MM.1S (cell line): ENCODE data around the gene ZNRF1.

ENCODE experiments used
- DNase-seq: peaks from one replicate; pipeline ENCODE4 v3.0.0-alpha.2; 2015
- H2AFZ ChIP-seq: fragments of 300-600 bp; sonication (generic); 2 replicates; pipeline ENCODE4 v1.6.0; 2016; ENCODE audit warnings: antibody characterized with exemption, low read length
- H3F3A ChIP-seq: fragments of 300-600 bp; sonication (generic); 2 replicates; pipeline ENCODE4 v1.6.1; 2016; ENCODE audit warnings: mild to moderate bottlenecking, antibody characterized with exemption, low read length, moderate library complexity, mixed read lengths; ENCODE audit not compliant: insufficient read depth
- H3K27ac ChIP-seq: fragments of 300-600 bp; sonication (generic); 2 replicates; pipeline ENCODE4 v1.5.1; 2016; ENCODE audit warnings: mild to moderate bottlenecking, low read length
- H3K27me3 ChIP-seq: fragments of 300-600 bp; sonication (generic); replicated peaks from 2 replicates; pipeline ENCODE4 v1.6.0; 2016; ENCODE audit warnings: low read length; ENCODE audit not compliant: insufficient read depth
- H3K36me3 ChIP-seq: fragments of 300-600 bp; sonication (generic); replicated peaks from 2 replicates; pipeline ENCODE4 v1.6.1; 2016; ENCODE audit warnings: mild to moderate bottlenecking, low read length, mixed read lengths; ENCODE audit not compliant: insufficient read depth
- H3K4me1 ChIP-seq: fragments of 300-600 bp; sonication (generic); 2 replicates; pipeline ENCODE4 v1.6.1; 2016; ENCODE audit warnings: low read length, mixed read lengths
- H3K4me2 ChIP-seq: fragments of 300-600 bp; sonication (generic); 2 replicates; pipeline ENCODE4 v1.6.0; 2016; ENCODE audit warnings: low read depth, low read length
- H3K4me3 ChIP-seq: fragments of 300-600 bp; sonication (generic); 2 replicates; pipeline ENCODE4 v1.5.1; 2016; ENCODE audit warnings: low read length, mixed read lengths
- H3K79me2 ChIP-seq: fragments of 300-600 bp; sonication (generic); 2 replicates; pipeline ENCODE4 v1.6.1; 2016; ENCODE audit warnings: mixed run types, low read length, mixed read lengths
- H3K9ac ChIP-seq: fragments of 300-600 bp; sonication (generic); 2 replicates; pipeline ENCODE4 v1.6.1; 2016; ENCODE audit warnings: low read length, mixed read lengths
- H3K9me2 ChIP-seq: fragments of 300-600 bp; sonication (generic); replicated peaks from 2 replicates; pipeline ENCODE4 v1.6.1; 2016; ENCODE audit warnings: mild to moderate bottlenecking, low read length, mixed read lengths; ENCODE audit not compliant: insufficient read depth
- H3K9me3 ChIP-seq: fragments of 300-600 bp; sonication (generic); replicated peaks from 2 replicates; pipeline ENCODE4 v1.6.1; 2016; ENCODE audit warnings: mild to moderate bottlenecking, low read length, mixed read lengths; ENCODE audit not compliant: insufficient read depth
- H4K20me1 ChIP-seq: fragments of 300-600 bp; sonication (generic); 2 replicates; pipeline ENCODE4 v1.6.1; 2016; ENCODE audit warnings: mild to moderate bottlenecking, low read length, moderate library complexity, mixed read lengths; ENCODE audit not compliant: insufficient read depth
- CTCF ChIP-seq: fragments of 300-600 bp; sonication (generic); IDR thresholded peaks from 2 replicates; pipeline ENCODE4 v1.5.1; 2016; ENCODE audit warnings: antibody characterized with exemption, low read length, mixed read lengths
- EZH2 ChIP-seq: fragments of 300-600 bp; sonication (generic); optimal IDR thresholded peaks from 2 replicates; pipeline ENCODE3; 2017; ENCODE audit warnings: low read depth, mild to moderate bottlenecking, antibody characterized with exemption, low read length, mixed read lengths
- EZH2phosphoT487 ChIP-seq: fragments of 300-600 bp; sonication (generic); IDR thresholded peaks from 2 replicates; pipeline ENCODE4 v1.6.1; 2018; ENCODE audit warnings: antibody characterized with exemption, low read length

The ZNRF1 gene

DNA sequence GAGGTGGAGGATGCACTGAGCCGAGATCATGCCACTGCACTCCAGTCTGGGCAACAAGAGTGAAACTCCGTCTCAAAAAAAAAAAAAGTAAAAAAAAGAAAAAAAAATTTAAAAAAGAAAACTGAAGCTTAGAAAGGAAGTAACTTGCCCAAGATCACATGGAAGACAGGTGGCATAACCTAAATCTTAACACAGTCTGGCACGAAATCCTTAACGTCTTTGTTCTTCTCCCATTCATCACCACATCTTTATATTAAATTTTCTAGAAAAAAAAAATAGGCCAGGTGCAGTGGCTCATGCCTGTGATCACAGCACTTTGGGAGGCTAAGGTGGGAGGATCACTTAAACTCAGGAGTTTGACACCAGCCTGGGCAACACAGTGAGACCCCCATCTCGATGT lies 23.2 kb upstream of the ZNRF1 start:
- TF ChIP-seq EZH2 = no peak
- TF ChIP-seq CTCF = no peak
- no peak for TF ChIP-seq EZH2phosphoT487
- no peak overlapping the region for H3K4me2 ChIP-seq
- no peaks in the 10 kb centered on the region for H3F3A ChIP-seq
- H3K9ac ChIP-seq = no peak overlapping the region
- no peak overlapping the region for H3K4me3 ChIP-seq
- H3K4me1 ChIP-seq = no peaks in the 10 kb centered on the region
- H3K27ac ChIP-seq = no peak overlapping the region
- no peaks in the 10 kb centered on the region for H3K27me3 ChIP-seq
- H3K36me3 ChIP-seq = no peaks in the 10 kb centered on the region
- H4K20me1 ChIP-seq = no peaks in the 10 kb centered on the region
- no peaks in the 10 kb centered on the region for H3K9me2 ChIP-seq
- no peaks in the 10 kb centered on the region for H3K79me2 ChIP-seq
- H2AFZ ChIP-seq = no peak overlapping the region
- H3K9me3 ChIP-seq = no peaks in the 10 kb centered on the region
- DNase-seq = no peak

DNA sequence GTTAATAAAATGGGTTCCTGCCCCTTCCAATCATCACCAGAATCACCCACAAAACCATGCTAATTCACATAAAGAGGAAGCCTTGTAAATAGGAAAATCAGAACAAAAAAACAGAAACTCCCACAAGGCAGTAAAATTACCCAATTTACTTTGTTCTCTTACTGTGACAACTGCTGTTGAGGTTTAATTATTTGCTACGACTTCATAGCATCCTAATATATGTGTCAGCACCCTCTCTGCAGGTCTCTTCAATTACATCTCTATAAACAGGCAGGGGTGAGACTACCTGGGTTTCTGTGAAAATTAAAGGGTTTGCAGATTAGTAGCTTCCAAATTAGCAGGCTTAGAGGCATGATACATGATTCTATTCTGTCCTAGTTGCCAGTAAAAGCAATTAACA lies 16.6 kb upstream of the ZNRF1 start:
- no peaks in the 10 kb centered on the region for H3K9me3 ChIP-seq
- H2AFZ ChIP-seq = no peak overlapping the region
- no peak overlapping the region for H3K4me2 ChIP-seq
- no peaks in the 10 kb centered on the region for H3K27me3 ChIP-seq
- no peak for TF ChIP-seq CTCF
- no peak for TF ChIP-seq EZH2
- no peak for TF ChIP-seq EZH2phosphoT487
- no peak overlapping the region for H3K4me3 ChIP-seq
- no peak overlapping the region for H3K9ac ChIP-seq
- no peaks in the 10 kb centered on the region for H3K36me3 ChIP-seq
- H3K4me1 ChIP-seq = no peaks in the 10 kb centered on the region
- H3K79me2 ChIP-seq = peaks cover 5% of the 10 kb centered on the region; the same call in 1 of the 2 replicates
- H3K27ac ChIP-seq = no peak overlapping the region
- H3F3A ChIP-seq = no peaks in the 10 kb centered on the region
- no peaks in the 10 kb centered on the region for H4K20me1 ChIP-seq
- DNase-seq = no peak
- no peaks in the 10 kb centered on the region for H3K9me2 ChIP-seq

DNA sequence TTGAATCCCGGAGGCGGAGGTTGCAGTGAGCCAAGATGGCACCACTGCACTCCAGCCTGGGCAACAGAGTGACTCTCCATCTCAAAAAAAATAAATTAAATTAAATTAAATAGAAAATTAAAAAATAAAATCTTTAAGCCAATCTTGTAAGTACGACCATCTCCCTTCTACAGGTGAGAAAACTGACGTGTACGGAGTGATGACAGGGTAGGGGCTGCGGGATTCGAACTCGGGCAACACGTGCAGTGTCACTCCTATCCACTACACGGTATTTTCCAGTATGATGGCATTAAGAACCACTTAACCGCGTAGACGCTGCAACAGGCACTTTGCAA lies 14.7 kb upstream of the ZNRF1 start:
- TF ChIP-seq EZH2phosphoT487 (no peak), CTCF (no peak), EZH2 (no peak)
- no peaks in the 10 kb centered on the region for H3K36me3 ChIP-seq
- no peaks in the 10 kb centered on the region for H3K9me2 ChIP-seq
- H3K27me3 ChIP-seq = no peaks in the 10 kb centered on the region
- H3K9me3 ChIP-seq = no peaks in the 10 kb centered on the region
- no peaks in the 10 kb centered on the region for H4K20me1 ChIP-seq
- peak overlapping the region; percentile 93 for H3K4me3 ChIP-seq
- peak overlapping the region; percentile 57; the same call in 1 of the 2 replicates for H3K4me2 ChIP-seq
- peak overlapping the region; percentile 74; the same call in 1 of the 2 replicates for H3K9ac ChIP-seq
- H3K4me1 ChIP-seq = no peaks in the 10 kb centered on the region
- DNase-seq = no peak
- H2AFZ ChIP-seq = no peak overlapping the region
- H3K27ac ChIP-seq = no peak overlapping the region
- no peaks in the 10 kb centered on the region for H3F3A ChIP-seq
- peaks cover 5% of the 10 kb centered on the region; the same call in 1 of the 2 replicates for H3K79me2 ChIP-seq
